PC-3 (cell line): ENCODE results near the gene XG.

Experiments used
- EZH2 ChIP-seq: fragments of 300-600 bp; sonication (generic); IDR thresholded peaks from one replicate; pipeline ENCODE4 v1.6.1; 2017; ENCODE audit warnings: antibody characterized with exemption, mild to moderate bottlenecking, low read length; ENCODE audit not compliant: unreplicated experiment
- EZH2phosphoT487 ChIP-seq: fragments of 300-600 bp; sonication (generic); IDR thresholded peaks from 2 replicates; pipeline ENCODE4 v1.6.1; 2018; ENCODE audit warnings: mild to moderate bottlenecking, antibody characterized with exemption, low read length, borderline replicate concordance
- TF ChIP-seq, protein P1 (sequence below): fragments of 300-600 bp; sonication (generic); conservative IDR thresholded peaks from 2 replicates; pipeline ENCODE4 v1.5.1; 2017; ENCODE audit warnings: antibody characterized with exemption, low read depth, mild to moderate bottlenecking, low read length

GRCh38 chrX:2766906-2767305 is 15.1 kb downstream of the XG start:
- TF ChIP-seq, protein P1, sequence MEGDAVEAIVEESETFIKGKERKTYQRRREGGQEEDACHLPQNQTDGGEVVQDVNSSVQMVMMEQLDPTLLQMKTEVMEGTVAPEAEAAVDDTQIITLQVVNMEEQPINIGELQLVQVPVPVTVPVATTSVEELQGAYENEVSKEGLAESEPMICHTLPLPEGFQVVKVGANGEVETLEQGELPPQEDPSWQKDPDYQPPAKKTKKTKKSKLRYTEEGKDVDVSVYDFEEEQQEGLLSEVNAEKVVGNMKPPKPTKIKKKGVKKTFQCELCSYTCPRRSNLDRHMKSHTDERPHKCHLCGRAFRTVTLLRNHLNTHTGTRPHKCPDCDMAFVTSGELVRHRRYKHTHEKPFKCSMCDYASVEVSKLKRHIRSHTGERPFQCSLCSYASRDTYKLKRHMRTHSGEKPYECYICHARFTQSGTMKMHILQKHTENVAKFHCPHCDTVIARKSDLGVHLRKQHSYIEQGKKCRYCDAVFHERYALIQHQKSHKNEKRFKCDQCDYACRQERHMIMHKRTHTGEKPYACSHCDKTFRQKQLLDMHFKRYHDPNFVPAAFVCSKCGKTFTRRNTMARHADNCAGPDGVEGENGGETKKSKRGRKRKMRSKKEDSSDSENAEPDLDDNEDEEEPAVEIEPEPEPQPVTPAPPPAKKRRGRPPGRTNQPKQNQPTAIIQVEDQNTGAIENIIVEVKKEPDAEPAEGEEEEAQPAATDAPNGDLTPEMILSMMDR, result no peak
- TF ChIP-seq EZH2phosphoT487 (no peak), EZH2 (no peak)
